GM21423 (cell line): Measurements from ENCODE around the gene TGFA.

Experiments used
- ATAC-seq: cut with Tn5 transposase; IDR thresholded peaks from one replicate; pipeline ENCODE4 v1.9.1; 2021; ENCODE audit warnings: mild to moderate bottlenecking, moderate library complexity; ENCODE audit not compliant: unreplicated experiment

TGFA gene

GRCh38 chr2:70553584-70554337 lies at the start of gene TGFA:
TSS of gene TGFA (minus strand) at chr2:70553826. CDS start at chr2:70553767, 59 bp downstream.
- peak; percentile 74 for ATAC-seq

GRCh38 chr2:70603066-70603465 lies 49.4 kb upstream of the TGFA start:
- no peak for ATAC-seq

DNA sequence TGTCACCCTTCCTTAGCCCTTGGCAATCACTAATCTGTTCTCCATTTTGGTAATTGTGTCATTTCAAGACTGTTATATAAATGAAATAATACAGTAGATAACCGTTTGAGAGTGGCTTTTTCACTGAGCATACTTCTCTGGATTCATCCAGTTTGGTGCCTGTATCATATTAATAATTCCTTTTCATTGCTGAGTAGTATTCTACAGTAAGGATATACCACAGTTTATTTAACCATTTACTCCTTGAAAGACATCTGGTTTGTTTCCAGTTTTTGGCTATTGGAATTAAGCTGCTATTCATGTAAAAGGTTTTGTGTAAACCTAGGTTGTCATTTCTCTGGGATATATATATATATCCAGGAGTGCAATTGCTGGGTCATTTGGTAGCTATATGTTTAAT lies 44.6 kb upstream of the TGFA start:
- no peak for ATAC-seq

DNA sequence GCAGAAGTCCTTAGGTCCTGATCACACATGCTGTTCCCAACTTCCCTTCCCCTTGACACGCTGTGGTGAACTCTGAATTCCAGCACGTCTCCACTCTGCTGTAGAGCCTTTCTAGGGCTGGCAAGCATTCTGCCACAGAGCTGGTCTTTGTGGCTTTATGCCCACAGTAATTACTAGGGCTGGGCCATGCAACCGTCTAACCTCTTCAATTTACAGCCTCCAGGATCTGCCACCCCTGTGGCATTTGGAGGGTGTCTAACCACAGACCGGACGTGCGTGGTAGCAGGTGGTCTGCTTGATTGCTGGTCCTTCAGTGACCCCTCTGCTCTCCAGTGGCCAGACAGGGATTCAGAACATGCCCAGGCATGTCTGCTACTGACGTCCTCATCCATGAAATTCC lies 43.1 kb upstream of the TGFA start:
- ATAC-seq, result no peak

DNA sequence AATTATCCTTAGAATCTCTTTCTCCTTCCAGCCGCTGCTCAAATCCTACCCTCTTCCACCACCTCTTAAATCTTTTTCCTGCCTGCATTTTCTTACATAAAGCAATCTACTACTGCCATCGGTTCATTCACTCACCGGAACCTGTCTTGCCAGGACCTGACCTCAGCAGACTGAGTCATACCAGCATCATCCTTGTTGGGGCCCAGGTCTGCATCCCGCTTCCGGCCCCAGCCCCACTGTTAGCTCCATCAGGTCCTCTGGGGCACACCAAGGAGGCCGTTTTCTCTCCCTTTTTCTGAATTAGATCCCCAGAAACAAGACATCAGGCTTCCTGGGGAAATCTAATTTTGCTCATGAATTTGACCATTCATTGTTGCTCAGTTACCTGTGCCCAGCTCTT lies 42.7 kb upstream of the TGFA start:
- ATAC-seq, result no peak

DNA sequence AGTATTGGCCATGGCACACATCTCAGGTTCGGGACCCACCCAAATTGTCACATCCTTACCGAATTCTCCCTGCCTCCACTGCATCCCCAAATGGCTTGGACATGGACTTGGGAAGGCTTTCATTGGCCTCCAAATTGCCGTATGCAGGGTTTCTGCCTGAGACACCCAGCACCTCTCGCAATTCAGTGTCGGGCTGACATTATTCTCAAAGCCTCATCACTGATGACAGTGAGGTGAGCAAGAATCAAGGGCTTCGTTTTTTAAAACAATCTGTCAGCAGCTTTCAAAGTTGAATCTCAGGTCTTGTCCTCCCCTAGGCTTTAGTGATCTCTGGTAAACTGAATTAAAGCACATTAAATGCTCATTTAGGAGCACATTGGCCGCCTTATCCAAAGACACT lies 29.5 kb upstream of the TGFA start:
- no peak for ATAC-seq

DNA sequence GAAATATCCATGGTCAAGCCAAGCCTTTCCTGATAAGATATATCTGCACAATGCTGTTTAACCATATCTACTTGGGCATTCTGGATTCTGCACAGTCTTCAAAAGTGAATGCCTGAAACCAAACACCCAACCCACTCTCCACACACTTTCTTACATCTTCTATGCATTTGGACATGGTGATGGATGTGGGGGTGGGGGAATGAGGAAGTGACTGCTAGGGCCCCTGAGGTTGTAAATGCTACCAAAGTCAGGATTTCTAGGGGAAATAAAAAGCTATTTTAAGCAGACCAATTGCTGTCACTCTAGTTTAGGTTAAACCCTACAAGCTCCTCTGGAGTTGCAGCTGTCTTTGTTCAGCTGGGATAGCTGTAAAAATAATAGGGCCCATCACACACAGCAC lies 26.7 kb upstream of the TGFA start:
- no peak for ATAC-seq

DNA sequence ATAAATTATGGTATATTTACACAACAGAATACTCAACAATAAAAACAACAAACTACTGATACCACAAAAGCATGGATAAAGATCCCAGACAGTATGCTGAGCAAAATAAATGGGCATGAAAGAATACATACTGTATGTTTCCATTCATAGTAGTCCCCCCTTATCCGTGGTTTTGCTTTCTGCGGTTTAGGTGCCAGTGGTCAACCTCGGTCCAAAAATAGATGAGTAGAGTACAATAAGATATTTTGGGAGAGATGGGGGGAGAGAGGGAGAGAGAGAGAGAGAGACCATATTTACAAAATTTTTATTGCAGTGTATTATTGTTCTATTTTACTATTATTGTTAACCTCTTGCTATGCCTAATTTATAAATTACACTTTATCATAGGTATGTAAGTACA lies 21.0 kb upstream of the TGFA start:
- ATAC-seq, result no peak

GRCh38 chr2:70574109-70574508 lies 20.5 kb upstream of the TGFA start:
- no peak for ATAC-seq

DNA sequence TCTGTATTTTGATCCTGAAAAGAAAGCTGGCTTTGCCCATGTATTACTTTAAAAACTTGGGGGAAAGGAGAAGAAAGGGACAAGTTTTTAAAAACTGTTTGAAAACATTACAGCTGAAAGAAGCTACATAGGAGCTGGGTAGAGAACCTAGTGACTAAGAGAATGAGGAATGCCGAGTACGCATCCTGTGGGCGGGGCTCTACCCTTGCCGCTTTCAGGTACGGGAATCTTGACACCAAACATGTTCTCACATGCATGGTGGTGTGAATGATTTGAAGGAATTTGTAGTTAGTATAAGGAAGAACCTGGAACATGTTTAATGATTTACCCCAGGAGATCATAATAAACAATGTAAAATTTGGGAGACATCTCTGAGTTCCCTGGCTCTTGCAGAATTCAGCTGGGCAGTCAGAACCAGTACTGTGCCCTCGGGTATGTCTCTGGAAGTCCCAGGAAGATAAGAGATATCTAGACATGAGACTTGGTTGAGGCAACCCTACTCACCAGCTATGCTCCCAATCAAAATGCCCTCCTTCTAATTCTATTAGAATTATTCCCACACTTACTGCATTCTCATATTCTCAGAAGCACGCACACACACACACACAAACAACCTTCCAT lies 16.5 kb upstream of the TGFA start:
- no peak for ATAC-seq

GRCh38 chr2:70569559-70569958 lies 15.9 kb upstream of the TGFA start:
- no peak for ATAC-seq

- ATAC-seq, result no peak
These were observed 13.3 kb upstream of the TGFA start for GRCh38 chr2:70566906-70567305.

DNA sequence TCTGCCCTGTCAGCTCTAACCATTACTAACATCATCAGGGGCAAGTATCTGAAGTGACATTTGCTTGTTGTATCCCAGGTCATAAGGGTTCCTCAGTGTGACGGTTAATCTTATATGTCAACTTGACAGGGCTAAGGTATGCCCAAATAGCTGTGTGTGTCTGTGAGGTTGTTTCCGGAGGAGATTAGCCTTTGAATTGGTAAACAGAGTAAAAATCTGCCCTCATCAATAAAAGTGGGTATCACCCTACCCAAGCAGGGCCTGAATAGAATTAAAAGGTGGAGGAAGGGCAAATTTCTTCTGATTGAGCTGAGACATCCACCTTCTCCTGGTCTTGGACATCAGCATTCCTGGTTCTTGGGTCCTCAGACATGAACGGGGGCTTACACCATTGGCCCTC lies 12.8 kb upstream of the TGFA start:
- ATAC-seq, result no peak

- ATAC-seq, result no peak
These were observed 11.6 kb upstream of the TGFA start for GRCh38 chr2:70565039-70565731.

GRCh38 chr2:70561893-70562292 lies 8.3 kb upstream of the TGFA start:
- ATAC-seq, result no peak

- ATAC-seq, result no peak
These were observed 6.8 kb upstream of the TGFA start for GRCh38 chr2:70560442-70560841.

- ATAC-seq, result no peak
These were observed 6.4 kb upstream of the TGFA start for GRCh38 chr2:70560040-70560439.

DNA sequence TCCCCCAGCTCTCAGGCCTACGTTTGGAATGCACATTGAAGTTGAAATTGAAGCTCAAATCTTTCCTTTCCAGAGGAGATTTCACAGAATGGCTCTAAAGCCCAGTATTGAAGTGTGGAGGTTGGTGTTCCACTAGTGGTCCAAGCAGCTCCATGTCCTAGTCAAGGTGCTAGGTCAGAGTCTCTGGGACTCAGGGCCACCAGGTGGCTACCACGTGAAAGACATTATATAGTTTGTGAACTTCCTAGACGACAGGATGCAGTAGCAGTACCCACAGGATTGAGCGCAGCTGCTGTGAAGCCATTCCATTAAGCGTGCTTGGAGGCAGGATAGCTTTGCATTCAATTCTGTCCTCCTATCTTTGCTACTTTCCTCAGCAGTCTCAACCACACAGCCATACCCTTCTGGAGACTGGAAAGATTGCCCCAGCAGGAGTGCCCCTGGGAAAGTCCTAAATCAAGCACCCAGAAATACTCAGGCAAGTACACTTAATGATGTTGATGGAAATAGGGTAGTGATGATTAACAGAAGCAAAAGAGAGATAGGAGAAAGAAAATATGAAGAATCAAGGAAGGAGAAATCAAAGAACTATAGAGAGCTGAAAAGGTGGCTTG lies 4.7 kb upstream of the TGFA start:
- ATAC-seq, result no peak

GRCh38 chr2:70557171-70557838 lies 3.7 kb upstream of the TGFA start:
- no peak for ATAC-seq

DNA sequence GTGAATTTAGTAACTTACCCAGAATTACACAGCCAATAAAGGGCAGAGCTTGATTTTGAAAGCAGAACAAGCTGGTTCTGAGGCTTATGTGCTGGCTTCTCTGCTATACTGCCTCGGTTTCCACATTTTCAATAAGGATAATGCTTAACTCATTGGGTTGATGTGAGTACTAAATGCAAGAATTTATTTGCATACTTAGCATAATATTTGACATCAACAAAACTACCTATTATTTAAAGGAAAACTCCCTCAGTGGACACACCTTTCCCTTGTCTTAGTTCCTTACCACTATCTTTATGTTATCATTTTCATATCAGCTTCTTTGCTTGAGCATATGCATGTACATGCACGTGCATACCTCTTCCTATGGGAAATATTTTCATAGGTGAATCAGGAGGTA lies 3.0 kb upstream of the TGFA start:
- no peak for ATAC-seq

DNA sequence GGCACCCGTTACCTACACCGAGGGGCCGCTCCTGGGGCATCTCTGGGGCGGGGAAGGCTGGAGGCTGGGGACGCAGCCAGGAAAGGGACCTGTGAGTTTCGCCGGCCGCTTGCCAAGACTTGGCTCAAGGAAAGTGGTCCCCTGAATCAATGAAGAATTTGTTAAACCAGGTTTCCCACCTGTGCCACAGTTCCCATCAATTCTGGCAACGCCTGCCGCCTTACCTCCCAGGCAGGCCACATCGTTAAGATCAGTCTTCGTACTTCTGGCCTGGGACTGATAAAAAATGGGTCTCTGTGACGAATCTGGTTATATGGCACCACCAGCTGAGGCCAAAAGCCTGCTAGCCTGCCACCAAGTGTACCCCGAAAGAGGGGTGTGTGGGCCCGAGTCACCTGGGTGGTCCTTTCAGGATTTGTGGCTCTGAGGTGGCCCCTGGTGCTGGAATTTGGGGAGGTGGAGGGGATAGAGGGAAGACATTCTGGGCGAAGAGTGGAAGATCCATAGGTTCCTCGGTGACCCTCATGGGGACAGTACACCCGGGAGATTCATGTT lies 789 bp upstream of the TGFA start:
- ATAC-seq, result no peak
